GM12872 (cell line): ENCODE results near the gene KRTAP10-8.

Source experiments
- TF ChIP-seq, protein P1 (sequence below): IDR thresholded peaks from 3 replicates; pipeline ENCODE4 v1.5.1; 2011; ENCODE audit warnings: low read depth, mild to moderate bottlenecking, low read length, moderate library complexity; ENCODE audit not compliant: insufficient read depth

Gene KRTAP10-8

DNA sequence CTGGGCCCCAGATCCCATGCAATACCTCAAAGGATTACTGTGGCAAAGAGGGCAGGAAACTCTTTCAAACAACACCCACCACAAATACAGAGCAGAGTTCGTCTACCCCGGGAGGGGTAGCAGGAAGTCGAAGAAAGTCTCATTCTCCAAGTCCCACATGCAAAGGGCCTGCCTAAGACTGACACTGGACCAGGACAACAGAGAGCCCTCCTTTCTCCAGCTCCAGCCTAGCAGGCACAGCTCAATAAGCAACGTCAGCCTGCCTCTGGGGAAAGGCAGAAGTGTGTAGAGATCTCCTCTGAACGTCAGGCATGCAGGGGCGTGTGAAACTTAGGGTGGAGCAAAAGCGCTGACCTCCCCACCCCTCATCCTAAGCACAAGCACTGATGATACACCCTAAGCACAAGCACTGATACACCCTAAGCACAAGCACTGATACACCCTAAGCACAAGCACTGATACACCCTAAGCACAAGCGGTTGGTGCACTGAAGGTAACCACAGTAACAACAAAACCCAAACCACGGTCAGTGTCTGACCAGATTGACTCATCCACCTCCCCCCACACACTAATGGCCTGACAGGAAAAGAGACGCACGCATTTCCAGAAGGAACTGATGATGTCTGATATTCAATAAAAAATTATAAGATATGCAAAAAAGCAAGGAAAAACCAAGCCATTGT is 47.2 kb downstream of the KRTAP10-8 start:
- TF ChIP-seq, protein P1, sequence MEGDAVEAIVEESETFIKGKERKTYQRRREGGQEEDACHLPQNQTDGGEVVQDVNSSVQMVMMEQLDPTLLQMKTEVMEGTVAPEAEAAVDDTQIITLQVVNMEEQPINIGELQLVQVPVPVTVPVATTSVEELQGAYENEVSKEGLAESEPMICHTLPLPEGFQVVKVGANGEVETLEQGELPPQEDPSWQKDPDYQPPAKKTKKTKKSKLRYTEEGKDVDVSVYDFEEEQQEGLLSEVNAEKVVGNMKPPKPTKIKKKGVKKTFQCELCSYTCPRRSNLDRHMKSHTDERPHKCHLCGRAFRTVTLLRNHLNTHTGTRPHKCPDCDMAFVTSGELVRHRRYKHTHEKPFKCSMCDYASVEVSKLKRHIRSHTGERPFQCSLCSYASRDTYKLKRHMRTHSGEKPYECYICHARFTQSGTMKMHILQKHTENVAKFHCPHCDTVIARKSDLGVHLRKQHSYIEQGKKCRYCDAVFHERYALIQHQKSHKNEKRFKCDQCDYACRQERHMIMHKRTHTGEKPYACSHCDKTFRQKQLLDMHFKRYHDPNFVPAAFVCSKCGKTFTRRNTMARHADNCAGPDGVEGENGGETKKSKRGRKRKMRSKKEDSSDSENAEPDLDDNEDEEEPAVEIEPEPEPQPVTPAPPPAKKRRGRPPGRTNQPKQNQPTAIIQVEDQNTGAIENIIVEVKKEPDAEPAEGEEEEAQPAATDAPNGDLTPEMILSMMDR: no peak
